Left colon (tissue), 2 donors: ENCODE data around the gene CNTD1. TPM values are rescaled to one million over a fixed set of nuclear protein-coding genes. Genes with fewer than 3 reads are reported as not detected.
"Not testable (repeated sequence)": the region's sequence is repeated elsewhere in the genome, so short reads cannot be mapped to it uniquely, and the experiment has no call there.

Experiments used
- ATAC-seq: fragments of 200-7000 bp; cut with Tn5 transposase; one replicate; pipeline ENCODE4 v1.9.1; 2020; ENCODE audit warnings: mild to moderate bottlenecking, moderate library complexity
- DNase-seq, 2 donors: peaks; one replicate each; pipeline ENCODE4 v3.0.0-alpha.2; 2020
- intact Hi-C, 2 donors: fragments of 100-400 bp; cut with DNase I in 1 of 2; cut with micrococcal nuclease in 1 of 2; formaldehyde crosslinking; loops; one replicate each; pipeline versions ENCODE4 v1.11.2 to v1.14.0; 2022; cut with DNase I, micrococcal nuclease
- total RNA-seq, 2 donors: library from RNA; stranded (reverse); fragmentation: NEBNext Ultra II Directional; extraction: Animal tissue kit (Norgen Biotek cat#: 25700); gene quantifications; one replicate each; pipeline ENCODE4 v1.2.1, GENCODE V29; 2021
- donor health status: DM: no; HTN: no; CAD: no.
- donor health status: DM: yes; HTN: yes; CAD: no.

The CNTD1 gene
- total RNA-seq, 2 donors from 2014 or later, result 1.2 to 2.4 TPM

GRCh38 chr17:42833767-42834422 lies 35.2 kb downstream of the CNTD1 start:
- DNase-seq (no peak), ATAC-seq (peak; percentile 16)
- intact Hi-C loops, result no loop called here

GRCh38 chr17:42835732-42836131 lies 37.1 kb downstream of the CNTD1 start:
- DNase-seq, result no peak
- ATAC-seq, result no peak
- intact Hi-C loops, result no loop called here

GRCh38 chr17:42841975-42842685 lies 43.5 kb downstream of the CNTD1 start:
- DNase-seq, result no peak
- intact Hi-C loops, result loop anchor here in 1 of 2 donors (5.0 kb wide), 1 partner anchor 85 kb away; no protein-coding TSS in a partner anchor
- ATAC-seq, result no peak

- intact Hi-C loops, result loop anchor here in 1 of 2 donors (5.0 kb wide), 1 partner anchor 84 kb away; no protein-coding TSS in a partner anchor
- peak; percentile 86 for ATAC-seq
- DNase-seq, result no peak
Measured at GRCh38 chr17:42843358-42843934, 44.8 kb downstream of the CNTD1 start.

- intact Hi-C loops, result loop anchor here in 1 of 2 donors (5.0 kb wide), 1 partner anchor 83 kb away; no protein-coding TSS in a partner anchor
- no peak for DNase-seq
- ATAC-seq, result no peak
Measured at GRCh38 chr17:42844271-42844670, 45.6 kb downstream of the CNTD1 start, which contains the start of gene AOC2. AOC2 (plus strand) TSS chr17:42844580; CDS start chr17:42844627, 47 bp downstream.

GRCh38 chr17:42844761-42845555 lies 46.3 kb downstream of the CNTD1 start:
- DNase-seq, result no peak
- intact Hi-C loops, result loop anchor here (5.0 kb wide), 2 partner anchors 82 to 92 kb away; no protein-coding TSS in a partner anchor
- no peak for ATAC-seq

- ATAC-seq, result no peak
- intact Hi-C loops, result loop anchor here in 1 of 2 donors (5.0 kb wide), 1 partner anchor 92 kb away; no protein-coding TSS in a partner anchor
Measured at GRCh38 chr17:42845556-42845917, 46.9 kb downstream of the CNTD1 start.

GRCh38 chr17:42845918-42846593 lies 47.4 kb downstream of the CNTD1 start:
- ATAC-seq (no peak), DNase-seq (no peak)
- intact Hi-C loops, result loop anchor here in 1 of 2 donors (5.0 kb wide), 1 partner anchor 91 kb away; no protein-coding TSS in a partner anchor

More at GRCh38 chr17:42845556-42845917, 46.9 kb downstream of the CNTD1 start:
- no peak for DNase-seq

GRCh38 chr17:42846594-42847280 lies 48.1 kb downstream of the CNTD1 start:
- no peak for ATAC-seq
- intact Hi-C loops, result loop anchor here in 1 of 2 donors (5.0 kb wide), 1 partner anchor 91 kb away; no protein-coding TSS in a partner anchor

GRCh38 chr17:42848093-42848492 lies 49.4 kb downstream of the CNTD1 start:
- intact Hi-C loops, result loop anchor here in 1 of 2 donors (5.0 kb wide), 1 partner anchor 89 kb away; no protein-coding TSS in a partner anchor
- DNase-seq (no peak), ATAC-seq (no peak)

More at GRCh38 chr17:42846594-42847280, 48.1 kb downstream of the CNTD1 start:
- no peak for DNase-seq

GRCh38 chr17:42849031-42849430 lies 50.4 kb downstream of the CNTD1 start:
- intact Hi-C loops, result loop anchor here in 1 of 2 donors (5.0 kb wide), 1 partner anchor 88 kb away; no protein-coding TSS in a partner anchor
- DNase-seq (no peak), ATAC-seq (no peak)

- intact Hi-C loops, result loop anchor here in 1 of 2 donors (5.0 kb wide), 1 partner anchor 88 kb away; no protein-coding TSS in a partner anchor
- DNase-seq, result no peak
- ATAC-seq, result no peak
Measured at GRCh38 chr17:42849451-42850181, 51.0 kb downstream of the CNTD1 start.

GRCh38 chr17:42850954-42851353 lies 52.3 kb downstream of the CNTD1 start, which contains the start of gene AOC3:
AOC3 (plus strand) TSS chr17:42851199; CDS start chr17:42851344, 145 bp downstream.
- intact Hi-C loops, result no loop called here
- DNase-seq, result peak; percentile 47 to 53
- no peak for ATAC-seq

GRCh38 chr17:42851371-42852240 lies 52.9 kb downstream of the CNTD1 start:
- DNase-seq, intact Hi-C loops, ATAC-seq: not testable (repeated sequence)

GRCh38 chr17:42852351-42852750 lies 53.7 kb downstream of the CNTD1 start:
- DNase-seq (peak in 1 of 2 donors; percentile 41), ATAC-seq (no peak)
- intact Hi-C loops, result no loop called here
